HG02973 (cell line): ENCODE results near the gene APOL1.

Experiments used
- ATAC-seq: cut with Tn5 transposase; IDR thresholded peaks from one replicate; pipeline ENCODE4 v1.9.1; 2021; ENCODE audit warnings: moderate library complexity; ENCODE audit not compliant: unreplicated experiment

APOL1 gene

GRCh38 chr22:36305813-36306212 lies 52.9 kb downstream of the APOL1 start:
- ATAC-seq = no peak

- no peak for ATAC-seq
These were observed 53.3 kb downstream of the APOL1 start for GRCh38 chr22:36306227-36306626.

- ATAC-seq = no peak
These were observed 55.9 kb downstream of the APOL1 start for GRCh38 chr22:36308880-36309279.

GRCh38 chr22:36311386-36312085 lies 58.6 kb downstream of the APOL1 start:
- ATAC-seq = no peak

- no peak for ATAC-seq
These were observed 62.4 kb downstream of the APOL1 start for GRCh38 chr22:36315325-36315724.

GRCh38 chr22:36316419-36316818 lies 63.5 kb downstream of the APOL1 start:
- no peak for ATAC-seq
